AG09309 (cell line): ENCODE results near the gene FZD4.
"Not testable (repeated sequence)": the region's sequence is repeated elsewhere in the genome, so short reads cannot be mapped to it uniquely, and the experiment has no call there.

Experiments used
- DNase-seq: peaks from one replicate; pipeline ENCODE4 v3.0.0-alpha.2; 2010; ENCODE audit warnings: low read depth
- H3K4me3 ChIP-seq: 2 replicates; pipeline ENCODE4 v1.5.1; 2011; ENCODE audit warnings: mild to moderate bottlenecking, low read depth, low read length, moderate library complexity; ENCODE audit not compliant: control insufficient read depth
- CTCF ChIP-seq: IDR thresholded peaks from 2 replicates; pipeline ENCODE4 v1.5.1; 2011; ENCODE audit warnings: mild to moderate bottlenecking, low read depth, low read length, inconsistent platforms; ENCODE audit not compliant: insufficient read depth, control insufficient read depth; ENCODE audit errors: missing control alignments

FZD4 gene

GRCh38 chr11:86955361-86956120 is at the start of gene FZD4:
TSS of gene FZD4 (minus strand) at chr11:86955395. CDS start at chr11:86955085, 310 bp downstream.
- DNase-seq = peak; percentile 33
- peak within 1 kb of the TSS; percentile 81 for H3K4me3 ChIP-seq
- no peak for TF ChIP-seq CTCF

GRCh38 chr11:87004281-87004680 is 49.1 kb upstream of the FZD4 start:
- H3K4me3 ChIP-seq, DNase-seq: not testable (repeated sequence)

GRCh38 chr11:87002918-87003317 is 47.7 kb upstream of the FZD4 start:
- no peak overlapping the region for H3K4me3 ChIP-seq
- DNase-seq = no peak
- TF ChIP-seq CTCF = no peak

GRCh38 chr11:86999859-87000753 is 44.9 kb upstream of the FZD4 start:
- H3K4me3 ChIP-seq = no peak overlapping the region
- no peak for DNase-seq
- no peak for TF ChIP-seq CTCF

GRCh38 chr11:86999388-86999787 is 44.2 kb upstream of the FZD4 start:
- DNase-seq = no peak
- H3K4me3 ChIP-seq = no peak overlapping the region
- no peak for TF ChIP-seq CTCF

- H3K4me3 ChIP-seq = no peak overlapping the region
- TF ChIP-seq CTCF = no peak
- no peak for DNase-seq
Observed at GRCh38 chr11:86996953-86997570, 41.9 kb upstream of the FZD4 start.
